AG10803 (cell line): ENCODE results near the gene RALGPS2.

Experiments
- DNase-seq: peaks from one replicate; pipeline ENCODE4 v3.0.0; 2010; ENCODE audit warnings: low read depth
- H3K4me3 ChIP-seq: 2 replicates; pipeline ENCODE4 v1.5.1; 2011; ENCODE audit warnings: mild to moderate bottlenecking, low read length, control low read depth
- CTCF ChIP-seq: conservative IDR thresholded peaks from 2 replicates; pipeline ENCODE4 v1.5.1; 2011; ENCODE audit warnings: mild to moderate bottlenecking, low read length, control low read depth, inconsistent platforms

RALGPS2 gene

GRCh38 chr1:178723546-178723945 lies 1.5 kb upstream of the RALGPS2 start:
- DNase-seq = no peak
- TF ChIP-seq CTCF = no peak
- H3K4me3 ChIP-seq = no peak overlapping the region

GRCh38 chr1:178724376-178724727 lies 692 bp upstream of the RALGPS2 start:
- DNase-seq = no peak
- H3K4me3 ChIP-seq = peak overlapping the region; percentile 76
- no peak for TF ChIP-seq CTCF

- H3K4me3 ChIP-seq = peak overlapping the region; percentile 76
- peak; percentile 19 for DNase-seq
- no peak for TF ChIP-seq CTCF
These were observed 532 bp downstream of the RALGPS2 start for GRCh38 chr1:178725466-178726086.

GRCh38 chr1:178726087-178726517 lies 1.1 kb downstream of the RALGPS2 start:
- peak; percentile 68 for DNase-seq
- H3K4me3 ChIP-seq = peak overlapping the region; percentile 76
- no peak for TF ChIP-seq CTCF

GRCh38 chr1:178726545-178726944 lies 1.5 kb downstream of the RALGPS2 start:
- H3K4me3 ChIP-seq = peak overlapping the region; percentile 76
- no peak for DNase-seq
- TF ChIP-seq CTCF = no peak

- no peak for DNase-seq
- H3K4me3 ChIP-seq = peak overlapping the region; percentile 76
- no peak for TF ChIP-seq CTCF
These were observed 2.2 kb downstream of the RALGPS2 start for GRCh38 chr1:178727014-178727895.

GRCh38 chr1:178733972-178734371 lies 8.9 kb downstream of the RALGPS2 start:
- no peak; the same call in 1 of the 2 replicates for TF ChIP-seq CTCF
- no peak overlapping the region for H3K4me3 ChIP-seq
- no peak for DNase-seq
